NCI-H2081 (cell line): ENCODE results near the gene TRMT13.
A peak's percentile ranks its signal among the peaks of the same experiment; 100 is the strongest.
"Not testable (repeated sequence)": the region's sequence is repeated elsewhere in the genome, so short reads cannot be mapped to it uniquely, and the experiment has no call there.

Experiments
- DNase-seq, 2 experiments: peaks; one replicate each; lab custom pipeline; 2025; lab: John Stamatoyannopoulos, UW

The TRMT13 gene

DNA sequence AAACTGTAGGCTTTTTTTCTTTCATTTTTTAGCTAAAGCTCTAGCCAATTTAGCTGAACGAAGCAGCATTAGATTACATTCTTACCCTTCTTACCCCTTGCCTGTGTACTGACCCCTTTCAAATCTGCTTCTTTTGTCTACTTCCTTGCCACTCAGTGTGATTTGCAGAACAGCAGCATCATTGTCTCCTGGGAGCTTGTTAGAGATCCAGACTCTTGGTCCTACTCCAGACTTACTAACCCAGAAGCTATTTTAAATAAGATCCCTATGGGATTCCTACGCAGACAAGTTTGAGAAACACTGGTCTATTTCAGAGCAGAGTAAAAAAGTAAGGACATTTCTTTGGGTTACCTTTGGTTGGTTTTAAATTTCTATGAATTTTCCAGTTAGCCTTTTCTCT, 31.3 kb downstream of the TRMT13 start:
- DNase-seq = no peak

DNA sequence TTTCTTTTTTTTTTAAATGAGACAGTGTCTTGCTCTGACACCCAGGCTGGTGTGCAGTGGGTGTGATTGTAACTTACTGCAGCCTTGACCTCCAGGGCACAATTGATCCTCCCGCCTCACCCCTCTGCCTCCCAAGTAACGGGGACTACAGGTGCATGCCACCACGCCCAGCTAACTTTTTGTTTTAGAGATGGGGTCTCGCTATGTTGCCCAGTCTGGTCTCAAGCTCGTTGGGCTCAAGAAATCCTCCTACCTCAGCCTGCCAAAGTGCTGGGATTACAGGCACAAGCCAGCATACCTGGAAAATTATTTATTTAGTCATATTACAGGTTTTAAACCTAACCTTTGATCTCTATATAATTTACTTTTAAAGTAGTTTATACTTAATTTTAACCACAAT, 31.7 kb downstream of the TRMT13 start:
- no peak for DNase-seq

DNA sequence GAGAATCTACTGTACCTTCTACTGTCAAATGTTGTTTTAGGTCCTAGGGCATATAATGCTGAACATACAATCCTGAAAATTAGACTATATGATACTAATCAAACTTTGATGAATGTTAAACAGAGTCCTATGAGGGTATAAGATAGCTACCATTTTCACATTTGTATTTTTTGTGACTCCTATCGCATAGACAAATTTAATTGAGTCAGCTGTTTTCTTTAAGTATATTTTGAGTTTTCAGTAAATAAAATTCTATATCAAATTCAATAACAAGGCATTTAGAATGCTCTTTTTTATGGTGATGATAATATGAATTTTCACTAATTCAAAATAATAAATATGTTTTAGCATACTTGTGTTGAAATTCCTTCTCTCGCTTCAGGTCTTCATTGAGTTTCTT, 35.1 kb downstream of the TRMT13 start:
- no peak for DNase-seq

DNA sequence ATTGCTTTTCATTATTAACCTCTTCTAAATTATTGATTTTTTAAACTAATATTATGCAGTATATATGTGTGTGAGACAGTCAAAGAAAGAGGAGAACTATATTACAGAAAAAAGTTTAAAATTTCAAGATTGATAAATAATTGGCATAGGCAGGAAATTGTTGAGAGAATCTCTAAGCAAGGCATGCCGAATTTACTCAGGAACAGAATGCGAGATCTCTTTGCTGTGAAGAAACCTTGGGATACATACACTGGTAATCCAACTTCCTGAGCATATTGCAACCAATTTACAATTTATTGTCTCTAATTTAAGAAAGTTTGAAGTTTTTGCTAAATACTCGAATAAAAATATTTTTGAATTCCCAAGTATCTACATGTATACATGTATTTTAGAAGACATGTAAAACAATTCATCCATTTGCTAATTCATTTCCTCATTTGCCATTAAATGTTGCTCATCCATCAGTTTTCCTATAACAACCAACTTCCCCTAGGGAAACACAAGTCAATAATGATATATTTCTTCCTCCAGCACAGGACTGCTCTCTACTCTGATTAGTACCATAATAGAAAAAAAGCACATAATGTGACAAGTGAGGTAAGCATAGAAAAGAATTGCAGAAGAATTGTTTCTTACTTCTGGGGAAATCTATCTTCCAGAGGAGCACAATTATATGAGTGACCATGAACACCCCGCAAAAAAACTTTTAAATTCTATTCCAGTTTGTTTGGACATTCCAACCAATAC, 44.5 kb downstream of the TRMT13 start:
- DNase-seq = no peak

DNA sequence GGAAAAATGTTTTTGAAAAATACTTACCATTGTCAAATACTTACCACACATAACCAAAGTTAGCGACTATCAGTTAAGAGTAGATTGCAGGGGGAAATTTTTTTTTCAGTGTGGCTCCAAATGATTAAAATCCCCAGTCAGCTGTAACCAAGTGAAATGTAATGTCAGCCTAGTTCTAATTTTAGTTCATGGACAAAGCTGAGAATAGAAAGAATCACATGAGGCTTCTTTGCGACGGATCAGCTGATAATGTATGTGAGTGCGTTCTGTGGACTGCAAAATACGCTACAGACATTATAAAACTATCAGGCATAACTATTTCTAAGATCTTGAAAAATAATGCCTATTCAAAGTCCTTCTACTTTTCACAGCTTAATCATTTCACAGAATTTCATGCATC, 45.1 kb downstream of the TRMT13 start, which contains the start of gene LRRC39:
TSS of gene LRRC39 (minus strand) at position 166 of the 400 bp plus-strand sequence. CDS start 9,740 bp downstream, outside the sequence.
- no peak for DNase-seq

DNA sequence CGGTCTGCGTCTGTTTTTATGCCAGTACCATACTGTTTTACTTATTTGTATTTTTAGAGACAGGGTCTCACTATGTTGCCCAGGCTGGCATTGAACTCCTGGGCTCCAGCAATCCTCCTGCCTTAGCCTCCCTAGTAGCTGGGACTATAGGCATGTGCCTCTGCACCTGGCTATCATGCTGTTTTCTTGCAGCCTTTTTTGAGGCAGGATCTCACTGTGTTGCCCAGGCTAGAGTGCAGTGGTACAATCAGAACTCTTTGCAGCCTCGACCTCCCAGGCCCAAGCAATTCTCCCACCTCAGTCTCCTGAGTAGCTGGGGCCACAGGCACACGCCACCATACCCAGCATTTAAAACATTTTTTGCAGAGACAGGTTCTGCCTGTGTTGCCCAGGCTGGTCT, 50.4 kb downstream of the TRMT13 start:
- DNase-seq = no peak

DNA sequence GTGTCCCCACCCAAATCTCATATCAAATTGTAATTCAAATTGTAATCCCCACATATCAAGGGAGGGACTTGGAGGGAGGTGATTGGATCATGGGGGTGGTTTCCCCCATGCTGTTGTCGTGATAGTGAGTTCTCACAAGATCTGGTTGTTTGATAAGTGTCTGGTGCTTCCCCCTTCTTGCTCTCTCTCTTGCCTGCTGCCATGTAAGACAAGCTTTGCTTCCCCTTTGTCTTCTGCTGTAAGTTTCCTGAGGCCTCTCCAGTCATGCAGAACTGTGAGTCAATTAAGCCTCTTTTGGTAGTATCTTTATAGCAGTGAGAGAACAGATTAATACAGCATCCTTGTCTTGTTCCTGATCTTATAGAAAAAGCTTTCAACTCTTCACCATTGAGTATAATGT, 51.6 kb downstream of the TRMT13 start:
- no peak for DNase-seq

DNA sequence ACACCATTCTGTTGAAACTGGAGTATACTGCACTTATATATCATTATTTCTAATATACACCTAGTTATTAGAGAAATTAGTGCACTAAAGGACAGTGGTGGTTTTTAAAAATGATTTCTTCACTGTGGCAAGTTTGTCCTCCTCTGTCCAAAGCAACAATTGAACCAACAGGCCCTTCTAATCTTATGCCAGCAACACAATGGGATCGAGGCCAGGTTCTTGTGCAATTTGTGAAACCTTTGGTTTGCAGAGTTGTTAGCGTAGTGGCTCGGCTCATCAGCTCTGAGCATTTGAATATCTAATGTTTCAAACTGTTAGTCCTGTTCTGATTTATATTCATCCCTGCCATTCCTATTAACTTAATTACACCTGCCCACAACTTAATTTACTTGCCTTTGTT, 54.9 kb downstream of the TRMT13 start:
- peak in 1 of 2 experiments; percentile 22 for DNase-seq

DNA sequence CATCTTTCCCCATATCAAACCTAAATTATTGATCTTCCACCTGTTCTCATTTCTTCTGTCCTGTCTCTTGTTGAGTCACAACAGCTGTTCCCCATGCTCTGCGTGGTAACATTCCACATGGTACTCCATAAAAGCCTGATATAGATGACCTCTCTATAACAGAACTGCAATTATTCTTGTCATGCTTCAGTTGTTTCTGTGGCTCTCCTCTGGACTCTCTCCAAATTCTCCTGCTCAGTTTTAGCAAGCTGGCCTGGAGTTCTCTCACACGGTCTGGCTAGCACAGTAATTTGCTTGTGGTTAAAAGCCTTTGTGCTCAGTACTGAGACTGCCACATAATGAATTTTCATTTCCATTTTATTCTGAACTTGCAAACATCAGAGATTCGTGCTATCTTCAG, 55.7 kb downstream of the TRMT13 start:
- DNase-seq = peak; percentile 43 to 73

DNA sequence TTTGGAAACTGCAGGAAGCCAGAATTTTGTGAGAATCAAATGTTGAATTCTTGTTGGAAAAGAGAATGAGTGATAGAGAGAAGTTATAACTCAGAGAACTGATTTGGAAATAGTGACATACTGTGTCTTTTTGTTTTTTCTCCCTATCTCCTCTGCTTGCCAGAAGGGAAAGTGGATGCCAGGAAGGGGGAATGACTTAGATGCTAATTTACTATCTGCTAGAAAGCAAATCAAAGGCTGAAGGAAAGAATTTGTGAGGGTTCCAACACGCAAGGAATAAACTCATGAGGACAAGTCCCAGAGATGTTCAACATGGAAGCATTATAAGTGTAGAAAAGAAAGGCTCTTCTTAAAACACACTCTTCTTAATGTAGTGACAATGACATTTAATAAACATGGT, 65.6 kb downstream of the TRMT13 start:
- no peak for DNase-seq

DNA sequence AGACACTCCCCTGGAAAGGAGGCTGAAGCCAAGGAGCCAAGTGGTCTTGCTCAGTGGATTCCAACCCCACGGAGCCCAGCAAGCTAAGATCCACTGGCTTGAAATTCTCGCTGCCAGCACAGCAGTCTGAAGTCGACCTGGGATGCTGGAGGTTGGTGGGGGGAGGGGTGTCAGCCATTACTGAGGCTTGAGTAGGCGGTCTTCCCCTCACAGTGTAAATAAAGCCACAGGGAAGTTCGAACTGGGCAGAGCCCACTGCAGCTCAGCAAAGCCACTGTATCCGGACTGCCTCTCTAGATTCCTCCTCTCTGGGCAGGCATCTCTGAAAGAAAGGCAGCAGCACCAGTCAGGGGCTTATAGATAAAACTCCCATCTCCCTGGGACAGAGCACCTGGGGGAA, 67.1 kb downstream of the TRMT13 start:
- not testable (repeated sequence) for DNase-seq
